HAP-1 (cell line): ENCODE data around the gene ZNG1C.
"Not testable (repeated sequence)": the region's sequence is repeated elsewhere in the genome, so short reads cannot be mapped to it uniquely, and the experiment has no call there.

Source experiments
- DNase-seq, 2 experiments: peaks; one replicate each; pipeline ENCODE4 v3.0.0-alpha.2; 2016 to 2020; ENCODE audit warnings: low spot score in 2 of 2
- H3K27me3 ChIP-seq: fragments of 250-450 bp; sonication (Bioruptor Pico); 2 replicates; pipeline ENCODE4 v1.5.1; 2020; ENCODE audit warnings: low read depth, mild to moderate bottlenecking, moderate library complexity
- H3K36me3 ChIP-seq: fragments of 250-450 bp; sonication (Bioruptor Pico); replicated peaks from 2 replicates; pipeline ENCODE4 v1.5.1; 2020; ENCODE audit warnings: mild to moderate bottlenecking
- H3K4me1 ChIP-seq: fragments of 250-450 bp; sonication (Bioruptor Pico); 2 replicates; pipeline ENCODE4 v1.5.1; 2020; ENCODE audit warnings: mild to moderate bottlenecking
- H3K4me3 ChIP-seq: fragments of 250-450 bp; sonication (Bioruptor Pico); 2 replicates; pipeline ENCODE4 v1.5.1; 2020; ENCODE audit warnings: mild to moderate bottlenecking, moderate library complexity
- H3K9me3 ChIP-seq: fragments of 250-450 bp; sonication (Bioruptor Pico); 2 replicates; pipeline ENCODE4 v1.5.1; 2020; ENCODE audit warnings: mild to moderate bottlenecking, moderate library complexity
- in situ Hi-C: fragments of 300-500 bp; cut with MboI; formaldehyde crosslinking; loops from 3 replicates; pipeline ENCODE4 v1.14.3; 2020; ENCODE audit warnings: low sequenced_read_pairs, inconsistent platforms, mixed read lengths

The ZNG1C gene

GRCh38 chr9:68329106-68329505 lies 87.3 kb downstream of the ZNG1C start:
- in situ Hi-C loops, H3K4me3 ChIP-seq, H3K9me3 ChIP-seq, H3K27me3 ChIP-seq, DNase-seq, H3K36me3 ChIP-seq, H3K4me1 ChIP-seq: not testable (repeated sequence)

- H3K4me3 ChIP-seq, H3K36me3 ChIP-seq, H3K27me3 ChIP-seq, DNase-seq, in situ Hi-C loops, H3K4me1 ChIP-seq, H3K9me3 ChIP-seq: not testable (repeated sequence)
Measured at GRCh38 chr9:68330531-68331173, 88.9 kb downstream of the ZNG1C start.

- H3K4me1 ChIP-seq, H3K9me3 ChIP-seq, H3K36me3 ChIP-seq, H3K27me3 ChIP-seq, in situ Hi-C loops, H3K4me3 ChIP-seq, DNase-seq: not testable (repeated sequence)
Measured at GRCh38 chr9:68332122-68332521, 90.3 kb downstream of the ZNG1C start.

GRCh38 chr9:68335935-68336334 lies 94.2 kb downstream of the ZNG1C start:
- H3K4me3 ChIP-seq, H3K4me1 ChIP-seq, H3K27me3 ChIP-seq, H3K36me3 ChIP-seq, DNase-seq, in situ Hi-C loops, H3K9me3 ChIP-seq: not testable (repeated sequence)

GRCh38 chr9:68336639-68337339 lies 95.0 kb downstream of the ZNG1C start:
- H3K4me1 ChIP-seq, in situ Hi-C loops: not testable (repeated sequence)

GRCh38 chr9:68338000-68338399 lies 96.2 kb downstream of the ZNG1C start:
- DNase-seq, H3K27me3 ChIP-seq, in situ Hi-C loops, H3K4me1 ChIP-seq, H3K36me3 ChIP-seq, H3K9me3 ChIP-seq, H3K4me3 ChIP-seq: not testable (repeated sequence)

More at GRCh38 chr9:68336639-68337339, 95.0 kb downstream of the ZNG1C start:
- not testable (repeated sequence) for H3K27me3 ChIP-seq, DNase-seq, H3K4me3 ChIP-seq, H3K9me3 ChIP-seq, H3K36me3 ChIP-seq

GRCh38 chr9:68342265-68343025 lies 100.7 kb downstream of the ZNG1C start:
- H3K4me1 ChIP-seq, H3K27me3 ChIP-seq, H3K4me3 ChIP-seq, in situ Hi-C loops, H3K36me3 ChIP-seq, H3K9me3 ChIP-seq, DNase-seq: not testable (repeated sequence)

- H3K9me3 ChIP-seq, in situ Hi-C loops, H3K4me1 ChIP-seq, H3K27me3 ChIP-seq, H3K4me3 ChIP-seq, DNase-seq, H3K36me3 ChIP-seq: not testable (repeated sequence)
Measured at GRCh38 chr9:68343242-68343641, 101.5 kb downstream of the ZNG1C start.

- H3K4me3 ChIP-seq, in situ Hi-C loops, H3K27me3 ChIP-seq, H3K4me1 ChIP-seq, H3K36me3 ChIP-seq, H3K9me3 ChIP-seq, DNase-seq: not testable (repeated sequence)
Measured at GRCh38 chr9:68343992-68344391, 102.2 kb downstream of the ZNG1C start.
